ENCODE data around the gene TBX2. TPM values are rescaled to one million over a fixed set of nuclear protein-coding genes. Genes with fewer than 3 reads are reported as not detected.

TBX2 gene
- total and polyA plus RNA-seq, 2 of the 4 experiments (the other 2 are of a cell fraction), result 20.1 to 64.1 TPM

- in situ Hi-C loops (cut with MboI; ENCODE audit: low sequenced_read_pairs), result loop anchor here (10.0 kb wide), 1 partner anchor 417 kb away; no protein-coding TSS in a partner anchor
- H3K4ac ChIP-seq (ENCODE audit: low read depth, low read length), result peak overlapping the region; percentile 49; the same call in 1 of the 2 replicates
- no peak overlapping the region for H4K5ac ChIP-seq (ENCODE audit: low read depth, low read length)
- H4K91ac ChIP-seq (ENCODE audit: insufficient read depth, low read depth, low read length), result no peak overlapping the region
- peak overlapping the region; percentile 40; the same call in 1 of the 2 replicates for H3K14ac ChIP-seq (replicated peaks; ENCODE audit: low read depth, low read length)
- H3K27me3 ChIP-seq (ENCODE audit: control insufficient read depth, insufficient read depth, low read length), result peaks cover 5% of the 10 kb centered on the region; the same call in 1 of the 2 replicates
- H2AFZ ChIP-seq (replicated peaks; ENCODE audit: low read length, poor library complexity), result no peak overlapping the region
- H3K36me3 ChIP-seq (ENCODE audit: control insufficient read depth, insufficient read depth, low read length), result no peaks in the 10 kb centered on the region
- no peak overlapping the region for H3K23ac ChIP-seq (ENCODE audit: low read depth, low read length)
- H2AK5ac ChIP-seq (ENCODE audit: low read depth, low read length), result peak overlapping the region; percentile 66; the same call in 1 of the 2 replicates
- intact Hi-C loops (cut with micrococcal nuclease), result no loop called here
- no peak overlapping the region for H3K18ac ChIP-seq (ENCODE audit: low read depth, low read length)
- peaks cover 7% of the 10 kb centered on the region for H3K9me1 ChIP-seq (ENCODE audit: insufficient read depth, low read length)
- no peak overlapping the region for H3K4me3 ChIP-seq (ENCODE audit: insufficient read depth, low read depth, low read length)
- H4K8ac ChIP-seq (ENCODE audit: low read depth in 2 of 2, low read length in 2 of 2), result peak overlapping the region in 1 of 2 experiments; percentile 19; a peak in 1 of 4 replicates
- H3K27ac ChIP-seq (ENCODE audit: insufficient read depth, low read length), result no peak overlapping the region
- dilution Hi-C loops (cut with HindIII; ENCODE audit: low sequenced_read_pairs, unreplicated experiment), result no loop called here
- ATAC-seq (ENCODE audit: low read depth) (no peak), DNase-seq (no peak)
- no peaks in the 10 kb centered on the region; the same call in 1 of the 2 replicates for H3K9me3 ChIP-seq (ENCODE audit: control insufficient read depth, insufficient read depth, low read length)
- no peak overlapping the region for H2BK5ac ChIP-seq (ENCODE audit: low read depth, low read length, poor library complexity, severe bottlenecking)
- TF ChIP-seq CTCF (conservative IDR thresholded peaks at IDR 0.05; ENCODE audit: low read depth, low read length), result no peak
- TF ChIP-seq POLR2A (IDR thresholded peaks at IDR 0.05; ENCODE audit: low read depth, low read length), result no peak
- no peak for TF ChIP-seq ELK1 (IDR thresholded peaks at IDR 0.05; ENCODE audit: borderline replicate concordance, low read depth, low read length)
- TF ChIP-seq MXI1 (IDR thresholded peaks at IDR 0.05; ENCODE audit: borderline replicate concordance, low read depth, low read length), result no peak
- no peak for TF ChIP-seq FOS (IDR thresholded peaks at IDR 0.05; ENCODE audit: low read depth, low read length)
- no peak for TF ChIP-seq MAZ (IDR thresholded peaks at IDR 0.05; ENCODE audit: borderline replicate concordance, low read depth, low read length)
- no peak for TF ChIP-seq MAFK (IDR thresholded peaks at IDR 0.05; ENCODE audit: low read depth, low read length)
- TF ChIP-seq RAD21 (IDR thresholded peaks at IDR 0.05; ENCODE audit: low read length), result no peak
- no peak for TF ChIP-seq SMC3 (IDR thresholded peaks at IDR 0.05; ENCODE audit: low read depth, low read length)
- TF ChIP-seq, protein P1, sequence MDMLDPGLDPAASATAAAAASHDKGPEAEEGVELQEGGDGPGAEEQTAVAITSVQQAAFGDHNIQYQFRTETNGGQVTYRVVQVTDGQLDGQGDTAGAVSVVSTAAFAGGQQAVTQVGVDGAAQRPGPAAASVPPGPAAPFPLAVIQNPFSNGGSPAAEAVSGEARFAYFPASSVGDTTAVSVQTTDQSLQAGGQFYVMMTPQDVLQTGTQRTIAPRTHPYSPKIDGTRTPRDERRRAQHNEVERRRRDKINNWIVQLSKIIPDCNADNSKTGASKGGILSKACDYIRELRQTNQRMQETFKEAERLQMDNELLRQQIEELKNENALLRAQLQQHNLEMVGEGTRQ (IDR thresholded peaks at IDR 0.05; ENCODE audit: low read depth, low read length), result no peak
- TF ChIP-seq CHD1 (IDR thresholded peaks at IDR 0.05; ENCODE audit: low read depth, low read length), result no peak
- no peak for TF ChIP-seq CEBPB (IDR thresholded peaks at IDR 0.05; ENCODE audit: low read depth, low read length)
- no peak for TF ChIP-seq RCOR1 (IDR thresholded peaks at IDR 0.05; ENCODE audit: insufficient replicate concordance, low read length)
- no peak for TF ChIP-seq NFE2L2 (IDR thresholded peaks at IDR 0.05; ENCODE audit: low read depth, low read length)
- TF ChIP-seq BHLHE40 (IDR thresholded peaks at IDR 0.05; ENCODE audit: low read depth, low read length), result no peak
- TF ChIP-seq RFX5 (IDR thresholded peaks at IDR 0.05; ENCODE audit: low read depth, low read length), result no peak
- no peak overlapping the region for H3K9ac ChIP-seq (ENCODE audit: low read depth, low read length)
- no peak overlapping the region for H3K4me2 ChIP-seq (ENCODE audit: low read depth, low read length)
- ChIA-PET CTCF (interaction anchor here (0.6 to 1.4 kb wide), 4 partner anchors 15 to 156 kb away, joined by 3 to 7 read pairs (median 4); no protein-coding TSS in a partner anchor), POLR2A (ENCODE audit: unreplicated experiment) (no interaction called here)
- peak overlapping the region; percentile 42; the same call in 1 of the 2 replicates for H2BK120ac ChIP-seq (ENCODE audit: low read depth, low read length)
- no peaks in the 10 kb centered on the region for H3K79me1 ChIP-seq (ENCODE audit: low read depth in 1 of 2, low read length in 2 of 2)
- H3K56ac ChIP-seq (ENCODE audit: extremely low read depth, insufficient read depth, low read length), result no peak overlapping the region
- peak overlapping the region; percentile 47 for H2BK20ac ChIP-seq (ENCODE audit: low read depth, low read length)
- no peak overlapping the region for H2BK15ac ChIP-seq (ENCODE audit: low read depth, low read length)
- peaks cover 4% of the 10 kb centered on the region for H3K4me1 ChIP-seq (ENCODE audit: control insufficient read depth, insufficient read depth, low read length)
- BruUV-seq (replicated peaks), result no TSS peak
- H2AK9ac ChIP-seq (replicated peaks; ENCODE audit: low read depth, low read length, poor library complexity), result no peak overlapping the region
- H4K20me1 ChIP-seq (ENCODE audit: insufficient read depth, low read length), result no peaks in the 10 kb centered on the region
Measured at GRCh38 chr17:61427567-61427966, 27.9 kb downstream of the TBX2 start.
